ENCODE data around the gene YIF1B.
"Not testable (repeated sequence)": the region's sequence is repeated elsewhere in the genome, so short reads cannot be mapped to it uniquely, and the experiment has no call there.

The YIF1B gene, protein sequence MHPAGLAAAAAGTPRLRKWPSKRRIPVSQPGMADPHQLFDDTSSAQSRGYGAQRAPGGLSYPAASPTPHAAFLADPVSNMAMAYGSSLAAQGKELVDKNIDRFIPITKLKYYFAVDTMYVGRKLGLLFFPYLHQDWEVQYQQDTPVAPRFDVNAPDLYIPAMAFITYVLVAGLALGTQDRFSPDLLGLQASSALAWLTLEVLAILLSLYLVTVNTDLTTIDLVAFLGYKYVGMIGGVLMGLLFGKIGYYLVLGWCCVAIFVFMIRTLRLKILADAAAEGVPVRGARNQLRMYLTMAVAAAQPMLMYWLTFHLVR

DNA sequence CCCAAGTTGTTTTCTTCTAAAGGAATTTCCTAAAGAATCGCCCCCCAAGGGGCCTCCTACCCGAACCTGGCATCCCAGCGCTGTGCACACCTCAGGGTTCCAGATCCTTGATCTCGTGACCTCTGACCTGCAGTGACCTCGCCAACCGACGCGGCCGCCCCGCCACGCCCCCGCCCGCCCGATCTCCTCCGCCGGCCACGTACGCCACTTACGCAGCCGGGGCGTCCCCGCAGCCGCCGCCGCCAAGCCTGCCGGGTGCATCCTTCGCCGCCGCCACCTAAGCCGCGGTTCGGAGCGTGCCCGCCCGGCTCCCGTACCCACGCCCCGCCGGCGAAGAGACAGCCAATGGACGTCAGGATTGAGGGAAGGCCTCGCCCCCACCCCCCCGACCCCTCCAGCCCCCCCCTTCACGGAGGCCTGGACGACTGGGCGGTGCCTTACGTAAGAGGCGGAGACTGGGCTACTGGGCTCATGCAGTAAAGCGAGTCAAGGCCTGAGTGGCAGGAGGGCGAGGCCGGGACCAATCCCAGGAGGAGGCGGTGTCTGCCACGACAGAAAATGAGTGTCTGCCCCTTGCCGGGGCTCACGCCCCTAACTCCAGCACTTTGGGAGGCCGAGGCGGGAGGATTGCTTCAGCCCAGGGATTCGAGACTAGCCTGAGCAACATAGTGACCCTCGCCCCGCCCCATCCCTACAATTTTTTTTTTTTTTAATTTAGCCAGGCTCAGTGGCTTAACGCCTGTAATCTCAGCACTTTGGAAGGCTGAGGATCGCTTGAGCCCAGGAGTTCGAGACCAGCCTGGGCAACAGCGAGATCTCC, at the start of gene YIF1B:
Gene YIF1B, minus strand, starts transcription at position 291 of the 820 bp plus-strand sequence. Its CDS starts 30 bp downstream, at position 261.
- peak; percentile 99 for DNase-seq (ENCODE audit: low spot score)

DNA sequence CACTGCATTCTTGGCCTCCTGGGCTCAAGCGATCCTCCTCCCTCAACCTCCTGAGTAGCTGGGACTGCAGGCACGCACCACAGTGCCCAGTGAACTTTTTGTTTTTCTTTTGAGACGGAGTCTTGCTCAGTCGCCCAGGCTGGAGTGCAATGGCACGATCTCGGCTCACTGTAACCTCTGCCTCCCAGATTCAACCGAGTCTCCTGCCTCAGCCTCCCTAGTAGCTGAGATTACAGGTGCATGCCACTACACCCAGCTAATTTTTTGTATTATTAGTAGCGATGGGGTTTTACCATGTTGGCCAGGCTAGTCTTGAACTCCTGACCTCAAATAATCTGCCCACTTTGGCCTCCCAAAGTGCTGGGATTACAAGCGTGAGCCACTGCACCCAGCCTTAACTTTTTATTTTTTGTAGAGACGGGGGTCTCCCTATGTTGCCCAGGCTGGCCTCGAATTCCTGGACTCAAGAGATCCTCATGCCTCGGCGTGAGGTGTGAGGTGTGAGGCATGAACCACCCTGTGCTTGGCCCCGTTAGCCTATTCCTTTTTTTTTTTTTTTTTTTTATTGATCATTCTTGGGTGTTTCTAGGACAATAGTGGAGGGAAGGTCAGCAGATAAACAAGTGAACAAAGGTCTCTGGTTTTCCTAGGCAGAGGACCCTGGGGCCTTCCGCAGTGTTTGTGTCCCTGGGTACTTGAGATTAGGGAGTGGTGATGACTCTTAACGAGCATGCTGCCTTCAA, 47.4 kb upstream of the YIF1B start:
- not testable (repeated sequence) for DNase-seq (ENCODE audit: low spot score)

DNA sequence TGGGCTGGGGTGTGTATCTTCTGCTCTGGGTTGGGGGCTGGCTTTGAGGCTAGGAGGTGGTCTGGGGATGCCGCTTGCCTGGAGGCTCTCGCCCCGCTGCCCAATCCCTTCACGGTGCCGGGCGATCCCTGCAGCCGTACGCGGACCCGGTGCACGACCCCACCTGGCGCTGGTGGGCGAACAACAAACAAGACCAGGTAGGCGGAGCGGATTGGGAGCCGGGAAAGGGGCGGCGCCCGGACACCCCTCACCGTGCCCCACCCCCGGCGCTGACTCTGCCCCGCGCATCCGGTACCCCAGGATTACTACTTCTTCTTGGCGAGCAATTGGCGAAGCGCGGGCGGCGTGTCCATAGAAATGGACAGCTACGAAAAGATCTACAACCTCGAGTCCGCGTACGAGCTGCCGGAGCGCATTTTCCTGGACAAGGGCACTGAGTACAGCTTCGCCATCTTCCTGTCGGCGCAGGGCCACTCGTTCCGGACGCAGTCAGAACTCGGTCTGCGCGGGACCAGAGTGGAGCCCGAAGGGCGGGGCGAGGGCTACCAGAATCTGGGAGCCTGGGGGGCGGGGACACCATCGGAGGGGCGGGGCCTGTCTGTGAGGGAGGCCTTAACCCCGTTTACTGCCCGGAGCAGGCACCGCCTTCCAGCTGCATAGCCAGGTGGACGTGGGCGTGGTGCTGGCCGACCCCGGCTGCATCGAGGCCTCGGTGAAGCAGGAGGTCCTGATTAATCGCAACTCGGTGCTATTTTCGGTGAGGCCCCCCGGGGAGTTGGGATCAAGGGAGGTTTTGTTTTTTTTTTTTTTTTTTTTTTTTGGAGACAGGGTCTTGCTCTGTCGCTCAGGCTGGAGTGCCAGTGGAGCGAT, 46.6 kb upstream of the YIF1B start:
- peak; percentile 80 for DNase-seq (ENCODE audit: low spot score)

DNA sequence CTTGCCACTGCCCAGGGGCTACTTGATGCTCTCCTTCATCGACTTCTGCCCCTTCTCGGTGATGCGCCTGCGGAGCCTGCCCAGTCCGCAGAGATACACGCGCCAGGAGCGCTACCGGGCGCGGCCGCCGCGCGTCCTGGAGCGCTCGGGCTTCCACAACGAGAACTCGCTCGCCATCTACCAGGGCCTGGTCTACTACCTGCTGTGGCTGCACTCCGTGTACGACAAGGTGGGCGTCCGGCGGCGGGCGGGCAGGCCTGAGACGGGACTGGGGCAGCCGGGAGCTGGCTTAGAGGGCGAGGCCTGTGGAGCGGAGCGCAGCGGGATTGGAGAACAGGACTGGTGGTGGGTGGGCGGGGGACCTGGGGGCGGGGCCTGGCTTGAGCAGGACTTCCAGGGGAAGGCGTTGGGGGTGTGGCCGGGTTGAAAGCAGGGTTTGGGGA, 45.9 kb upstream of the YIF1B start:
- DNase-seq (ENCODE audit: low spot score): peak; percentile 86

DNA sequence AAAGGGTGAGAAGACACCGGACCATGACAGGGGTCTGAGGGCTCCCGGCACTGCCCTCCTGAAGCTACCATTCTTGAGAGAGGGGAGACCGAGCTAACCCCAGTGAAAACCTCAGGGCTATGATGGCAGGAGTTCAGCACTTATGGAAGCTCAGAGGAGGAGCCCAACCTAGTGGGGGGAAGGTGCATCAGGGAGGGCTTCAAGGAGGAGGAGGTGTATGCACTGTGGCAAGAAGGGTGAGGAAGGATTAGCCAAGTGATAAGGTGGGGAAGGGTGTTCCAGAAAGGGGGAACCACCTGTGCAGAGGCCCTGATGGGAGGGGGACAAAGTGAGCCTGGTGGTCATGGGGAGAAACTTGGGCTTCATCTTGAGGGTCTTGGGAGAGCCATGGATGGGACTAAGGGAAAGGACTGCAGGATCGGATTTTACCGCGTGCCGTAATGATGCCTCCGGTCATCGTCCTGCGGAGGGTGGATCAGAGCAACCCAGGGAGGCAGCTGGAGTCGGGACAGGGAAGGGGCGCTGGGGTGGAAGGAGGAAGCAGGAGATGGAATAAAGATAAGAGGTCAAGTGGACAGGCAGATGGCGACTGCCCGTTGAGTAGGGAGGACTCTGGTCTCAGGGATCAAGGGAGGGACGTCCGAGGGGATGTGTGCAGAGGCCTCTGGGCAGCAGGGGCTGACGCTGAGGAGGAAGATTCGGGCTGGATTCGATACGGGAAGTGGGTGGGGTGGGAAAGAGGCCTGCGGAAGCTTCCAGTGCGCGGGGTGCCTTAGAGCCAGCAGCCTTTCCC, 45.3 kb upstream of the YIF1B start:
- DNase-seq (ENCODE audit: low spot score): peak; percentile 28

DNA sequence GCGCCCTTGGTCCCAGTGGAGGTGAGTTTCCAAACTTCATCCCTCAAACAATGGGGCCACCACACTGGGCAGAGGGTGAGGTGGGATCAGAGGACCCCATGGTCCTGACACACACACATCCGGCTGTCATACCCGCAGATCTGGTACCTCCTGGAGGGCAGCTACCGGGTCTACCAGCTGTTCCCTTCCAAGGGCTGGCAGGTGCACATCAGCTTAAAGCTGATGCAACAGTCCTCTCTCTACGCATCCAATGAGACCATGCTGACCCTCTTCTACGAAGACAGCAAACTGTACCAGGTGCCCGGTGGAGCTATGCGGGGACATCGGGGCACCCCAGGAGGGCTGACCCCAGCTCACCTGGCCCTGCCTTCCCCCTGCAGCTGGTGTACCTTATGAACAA, 44.6 kb upstream of the YIF1B start:
- DNase-seq (ENCODE audit: low spot score): no peak

DNA sequence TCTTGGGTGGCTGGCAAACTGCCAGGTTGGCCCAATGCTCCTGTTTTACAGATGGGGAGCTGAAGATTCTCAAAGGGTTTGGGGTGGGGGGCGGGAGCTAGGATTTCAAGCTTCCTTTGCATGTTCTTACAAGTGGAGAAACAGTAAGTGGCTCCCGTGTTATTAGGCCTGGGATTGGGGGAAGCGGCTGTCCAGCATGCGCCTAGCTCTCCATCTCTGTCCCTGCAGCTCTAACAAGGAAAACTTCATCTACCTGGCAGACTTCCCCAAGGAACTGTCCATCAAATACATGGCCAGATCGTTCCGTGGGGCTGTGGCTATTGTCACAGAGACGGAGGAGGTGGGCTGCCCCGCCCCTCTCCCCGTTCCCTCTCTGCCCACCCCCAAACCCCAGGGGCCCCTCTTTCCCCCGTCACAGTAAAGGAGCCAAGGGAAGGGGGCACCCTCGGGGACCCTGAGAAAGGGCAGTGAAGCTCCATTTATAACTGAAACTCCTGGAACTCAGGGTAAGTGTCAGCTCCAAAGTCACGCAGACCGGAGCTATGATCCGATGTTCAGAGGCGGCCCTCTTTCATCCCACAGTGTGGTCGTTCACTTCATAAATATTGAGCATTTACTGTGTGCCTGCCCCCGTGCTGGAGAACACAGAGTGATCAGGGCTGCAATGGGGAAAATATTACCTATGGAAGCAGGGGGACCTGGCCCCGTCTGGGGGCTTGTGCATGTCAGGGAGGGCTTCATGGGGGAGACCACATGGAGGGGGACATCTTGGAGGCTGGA, 43.7 kb upstream of the YIF1B start:
- no peak for DNase-seq (ENCODE audit: low spot score)

DNA sequence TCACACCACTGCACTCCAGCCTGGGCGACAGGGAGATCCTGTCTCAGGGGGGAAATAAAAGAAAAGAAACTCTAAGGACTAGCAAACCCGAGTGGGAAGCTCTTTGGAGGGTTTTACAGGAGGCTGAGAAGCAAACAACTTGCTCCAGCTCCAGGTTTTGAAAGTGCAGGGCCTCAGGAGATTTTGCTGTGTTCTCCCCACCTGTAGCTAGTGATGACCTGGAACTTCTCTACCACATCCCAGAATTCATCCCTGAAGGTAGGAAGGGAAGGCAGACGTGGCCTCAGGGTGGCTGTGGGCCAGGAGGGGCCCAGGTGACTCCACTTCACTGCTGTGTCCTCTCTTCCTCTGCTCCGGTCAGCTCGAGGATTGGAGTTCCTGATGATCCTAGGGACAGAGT, 42.3 kb upstream of the YIF1B start:
- DNase-seq (ENCODE audit: low spot score): no peak

DNA sequence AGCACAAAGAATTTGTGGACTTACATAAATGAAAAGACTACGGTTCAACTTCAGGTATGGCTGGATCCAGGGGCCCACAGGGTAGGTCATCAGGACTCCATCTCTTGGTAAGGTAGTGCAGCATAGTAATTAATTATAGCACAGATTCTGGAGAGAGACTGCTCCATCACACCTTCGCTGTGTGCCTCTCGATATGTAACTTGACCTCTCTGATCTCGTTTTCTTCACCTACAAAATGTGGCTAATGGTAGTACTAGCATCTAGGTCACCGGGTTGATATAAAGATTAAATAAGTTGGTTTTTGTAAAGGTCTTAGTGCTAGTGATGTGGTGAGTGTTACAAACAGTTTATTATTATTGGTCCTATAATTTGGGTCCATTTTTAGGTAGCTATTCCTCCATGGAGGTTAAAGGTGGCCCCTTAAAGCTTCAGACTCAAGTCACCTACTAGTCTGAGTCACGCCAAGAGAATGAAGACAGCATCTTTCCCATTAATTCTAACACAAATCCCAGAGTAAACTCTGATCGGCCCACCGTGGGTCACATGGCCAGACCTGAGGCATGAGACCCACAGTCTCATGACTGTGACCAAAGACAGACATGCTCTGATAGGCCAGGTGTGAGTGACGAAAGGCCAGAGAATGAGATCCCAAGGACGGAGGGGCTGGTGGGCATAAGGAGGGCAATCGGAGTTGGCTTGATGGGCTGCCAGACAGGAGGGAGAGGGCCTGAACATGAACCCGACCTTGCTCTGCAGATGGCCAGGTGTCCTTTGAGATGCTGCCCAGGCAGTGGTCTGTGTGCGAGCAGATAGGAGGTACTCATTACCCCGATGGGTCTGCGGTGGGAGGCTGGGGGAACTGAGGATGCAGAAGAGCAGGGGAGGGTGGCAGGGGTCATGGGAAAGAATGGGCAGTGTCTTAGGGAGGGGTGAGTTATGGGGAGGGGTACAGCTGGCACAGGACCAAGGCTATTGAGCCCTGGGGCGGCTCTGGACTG, 40.3 kb upstream of the YIF1B start:
- no peak for DNase-seq (ENCODE audit: low spot score)

DNA sequence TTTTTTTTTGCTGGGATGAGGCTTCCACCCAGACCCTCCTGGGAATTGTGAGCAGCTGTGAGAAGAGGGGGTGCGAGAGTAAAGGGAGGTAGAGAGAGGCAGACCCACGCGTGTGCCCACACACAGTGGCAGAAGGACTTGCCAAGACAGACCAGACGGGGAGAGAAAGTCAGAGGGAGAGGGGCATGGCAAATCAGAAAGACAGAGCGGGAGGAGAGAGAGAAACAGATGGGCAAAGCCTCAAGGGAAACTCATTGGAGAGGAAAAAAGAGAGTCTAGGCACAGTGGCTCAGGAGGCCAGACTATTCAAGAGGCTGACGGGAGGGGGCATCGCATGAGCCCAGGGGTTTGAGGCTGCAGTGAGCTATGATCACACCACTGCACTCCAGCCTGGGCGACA, 36.9 kb upstream of the YIF1B start:
- no peak for DNase-seq (ENCODE audit: low spot score)

DNA sequence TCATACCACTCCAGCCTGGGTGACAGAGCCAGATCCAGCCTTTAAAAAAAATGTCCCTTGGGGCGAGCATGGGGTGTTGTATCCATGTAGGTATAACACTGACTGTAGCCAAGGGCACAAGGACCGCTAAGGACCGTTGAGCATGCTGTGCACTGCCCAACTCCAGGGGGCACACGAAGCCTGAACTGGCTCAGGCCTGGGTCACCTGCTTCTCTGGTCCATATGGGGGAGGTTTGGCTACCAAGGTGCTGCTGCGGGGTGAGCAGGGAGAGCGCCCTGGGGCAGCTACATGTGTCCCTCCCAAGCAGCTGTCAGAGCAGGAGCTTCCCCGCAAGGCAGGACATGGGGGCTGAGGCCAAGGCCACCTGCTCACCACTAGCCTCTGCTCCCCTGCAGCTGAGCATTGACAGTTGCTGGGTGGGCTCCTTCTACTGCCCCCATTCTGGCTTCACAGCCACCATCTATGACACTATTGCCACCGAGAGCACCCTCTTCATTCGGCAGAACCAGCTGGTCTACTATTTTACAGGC, 36.2 kb upstream of the YIF1B start:
- DNase-seq (ENCODE audit: low spot score): no peak

DNA sequence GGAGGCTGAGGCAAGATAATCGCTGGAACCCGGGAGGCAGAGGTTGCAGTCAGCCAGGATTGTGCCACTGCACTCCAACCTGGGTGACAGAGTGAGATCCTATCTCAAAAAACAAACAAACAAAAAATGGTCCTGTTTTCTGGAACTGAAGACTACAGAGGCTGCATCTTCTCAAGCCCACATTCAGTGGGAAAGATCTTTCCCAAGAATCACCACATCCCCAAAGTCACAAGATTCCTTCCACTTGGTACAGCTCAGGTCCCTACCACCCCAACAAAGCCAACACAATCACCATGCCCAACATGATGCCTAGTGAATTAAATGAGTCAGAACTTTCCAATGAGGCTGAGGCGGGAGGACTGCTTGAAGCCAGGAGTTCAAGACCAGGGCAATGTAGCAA, 35.1 kb upstream of the YIF1B start:
- DNase-seq (ENCODE audit: low spot score): no peak

DNA sequence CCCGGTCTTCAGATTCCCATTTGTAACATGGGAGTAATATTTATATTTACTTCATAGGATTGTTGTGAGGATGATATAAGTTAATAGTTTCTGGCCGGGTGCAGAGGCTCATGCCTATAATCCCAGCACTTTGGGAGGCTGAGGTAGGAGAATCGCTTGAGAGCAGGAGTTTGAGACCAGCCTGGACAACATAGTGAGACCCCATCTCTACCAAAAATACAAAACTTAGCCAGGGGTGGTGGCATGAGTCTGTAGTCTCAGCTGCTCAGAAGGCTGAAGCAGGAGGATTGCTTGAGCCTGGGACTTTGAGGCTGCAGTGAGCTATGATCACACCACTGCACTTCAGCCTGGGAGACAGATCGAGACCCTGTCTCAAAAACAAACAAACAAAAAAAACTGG, 31.1 kb upstream of the YIF1B start:
- no peak for DNase-seq (ENCODE audit: low spot score)

DNA sequence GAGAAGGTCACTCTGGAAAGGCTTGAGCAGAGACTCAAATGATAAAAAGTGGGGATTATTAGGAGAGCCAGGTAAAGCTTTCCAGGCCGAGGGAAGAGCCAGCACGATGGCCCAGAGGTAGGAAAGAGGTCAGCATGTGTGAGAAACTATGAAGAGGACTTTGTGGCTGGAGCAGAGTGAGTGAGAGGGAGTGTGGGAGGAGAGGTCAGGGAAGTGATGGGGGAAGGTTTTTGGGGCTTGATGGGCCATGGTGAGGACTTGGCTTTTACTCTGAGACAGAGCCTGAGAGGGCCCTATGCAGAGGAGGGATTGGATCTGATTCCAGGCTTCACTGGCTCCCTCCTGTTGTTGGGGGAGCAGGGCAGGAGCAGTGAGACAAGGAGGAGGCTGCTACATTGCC, 25.2 kb upstream of the YIF1B start:
- DNase-seq (ENCODE audit: low spot score): no peak

DNA sequence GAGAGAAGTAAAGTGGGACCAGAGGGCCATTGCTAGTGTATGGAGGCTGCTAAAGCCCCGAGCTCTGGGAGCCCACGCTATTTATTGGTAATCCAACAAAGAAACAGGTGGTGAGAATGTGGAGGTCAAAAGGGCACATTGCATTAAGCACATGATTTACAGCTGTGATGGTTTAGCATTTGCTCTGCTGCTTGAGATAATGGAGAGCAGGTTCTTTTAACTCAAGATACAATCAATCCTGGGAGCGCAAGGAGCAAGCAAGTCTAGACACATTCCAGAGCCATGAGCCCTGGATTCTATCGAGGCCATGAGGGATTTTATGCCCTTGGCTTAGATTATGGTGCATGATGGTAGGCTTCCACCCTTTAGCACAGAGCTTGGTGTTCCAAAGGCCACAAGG, 23.3 kb upstream of the YIF1B start:
- DNase-seq (ENCODE audit: low spot score): not testable (repeated sequence)

DNA sequence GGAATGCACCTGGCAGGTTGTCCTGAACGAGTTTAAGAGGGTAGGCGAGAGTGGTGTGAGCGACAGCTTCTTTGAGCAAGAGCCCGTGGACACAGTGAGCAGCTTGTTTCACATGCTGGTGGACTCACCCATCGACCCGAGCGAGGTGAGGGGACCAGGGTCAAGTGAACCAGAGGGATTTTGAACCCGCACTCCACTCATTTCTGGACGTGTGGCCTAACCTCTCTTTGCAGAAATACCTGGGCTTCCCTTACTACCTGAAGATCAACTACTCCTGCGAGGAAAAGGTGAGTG, 21.6 kb upstream of the YIF1B start:
- DNase-seq (ENCODE audit: low spot score): no peak

DNA sequence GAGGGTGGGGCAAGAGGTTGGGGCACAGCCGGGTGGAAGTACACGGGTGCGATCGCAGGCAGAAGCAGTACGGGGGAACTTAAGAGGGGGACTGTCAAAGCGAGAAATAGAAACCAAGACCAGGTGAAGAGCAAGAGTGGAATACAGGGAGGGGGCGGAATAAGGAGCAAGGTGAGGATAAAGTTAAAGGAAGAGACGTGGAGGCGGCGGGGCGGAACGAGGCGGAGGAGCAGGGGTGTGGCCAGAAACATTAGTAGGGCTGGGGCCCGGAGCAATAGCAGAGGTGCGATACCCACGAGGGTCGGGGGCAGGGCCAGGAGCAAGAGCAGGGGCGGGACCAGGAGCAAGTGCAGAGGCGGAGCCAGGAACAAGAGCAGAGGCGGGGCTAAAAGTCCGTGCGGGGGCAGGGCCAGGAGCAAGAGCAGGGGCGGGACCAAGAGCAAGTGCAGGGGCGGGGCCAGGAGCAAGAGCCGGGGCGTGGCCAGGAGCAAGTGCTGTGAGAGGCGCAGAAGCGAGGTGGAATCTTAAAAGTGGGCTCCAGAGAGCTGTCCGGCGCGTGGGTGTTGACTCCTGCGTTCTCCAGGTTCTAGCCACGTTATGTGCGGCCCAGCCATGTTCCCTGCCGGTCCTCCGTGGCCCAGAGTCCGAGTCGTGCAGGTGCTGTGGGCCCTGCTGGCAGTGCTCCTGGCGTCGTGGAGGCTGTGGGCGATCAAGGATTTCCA, 21.1 kb upstream of the YIF1B start:
- peak; percentile 95 for DNase-seq (ENCODE audit: low spot score)

Measured in cerebellar cortex (tissue), 1 donor.